HepG2 (cell line): Measurements from ENCODE around the gene METTL26. TPM values are rescaled to one million over a fixed set of nuclear protein-coding genes. Genes with fewer than 3 reads are reported as not detected.
A peak's percentile ranks its signal among the peaks of the same experiment; 100 is the strongest.

Experiments
- BCLAF1 ChIP-seq: fragments of 450-650 bp; IDR thresholded peaks from 2 replicates; pipeline ENCODE4 v1.6.1; 2017; ENCODE audit warnings: mild to moderate bottlenecking
- EED ChIP-seq: sonication (generic); formaldehyde crosslinking; IDR thresholded peaks from 2 replicates; pipeline ENCODE4 v1.5.0; 2020; ENCODE audit warnings: mild to moderate bottlenecking, missing genetic modification reagents
- FOXC1 ChIP-seq: sonication (generic); formaldehyde crosslinking; IDR thresholded peaks from 2 replicates; pipeline ENCODE4 v1.8.0; 2022; ENCODE audit warnings: mild to moderate bottlenecking, missing genetic modification reagents, borderline replicate concordance
- JUNB ChIP-seq: sonication (generic); formaldehyde crosslinking; IDR thresholded peaks from 2 replicates; pipeline ENCODE4 v1.8.0; 2022; ENCODE audit warnings: missing genetic modification reagents, mild to moderate bottlenecking, borderline replicate concordance
- NFIB ChIP-seq: sonication (generic); formaldehyde crosslinking; IDR thresholded peaks from 2 replicates; pipeline ENCODE4 v1.9.0; 2021; ENCODE audit warnings: missing genetic modification reagents, mild to moderate bottlenecking, borderline replicate concordance
- NR2F1 ChIP-seq, 2 experiments: fragments of 450-650 bp in 1 of 2; formaldehyde crosslinking in 1 of 2; IDR thresholded peaks; 2 replicates each; pipeline versions ENCODE4 v1.5.0 to v1.6.1; 2016 to 2020; ENCODE audit warnings: mild to moderate bottlenecking in 1 of 2, missing compliant biosample characterization in 1 of 2, missing genetic modification reagents in 1 of 2, moderate library complexity in 1 of 2
- PCBP1 ChIP-seq: fragments of 200-400 bp; formaldehyde crosslinking; IDR thresholded peaks from 2 replicates; pipeline ENCODE4 v1.6.1; 2017; ENCODE audit warnings: mild to moderate bottlenecking, low read depth, low read length, borderline replicate concordance
- RAD51 ChIP-seq: fragments of 450-650 bp; IDR thresholded peaks from 2 replicates; pipeline ENCODE4 v1.6.1; 2016; ENCODE audit warnings: borderline replicate concordance
- TFE3 ChIP-seq: IDR thresholded peaks from 2 replicates; pipeline ENCODE4 v1.6.1; 2016
- ZFP37 ChIP-seq: sonication (generic); formaldehyde crosslinking; IDR thresholded peaks from 2 replicates; pipeline ENCODE4 v1.4.0; 2020; ENCODE audit warnings: missing genetic modification reagents, borderline replicate concordance
- ZNF20 ChIP-seq: sonication (generic); formaldehyde crosslinking; IDR thresholded peaks from 2 replicates; pipeline ENCODE4 v1.4.0; 2020; ENCODE audit warnings: mild to moderate bottlenecking, moderate library complexity, missing genetic modification reagents
- ZNF326 ChIP-seq: sonication (generic); formaldehyde crosslinking; IDR thresholded peaks from 2 replicates; pipeline ENCODE4 v1.4.0; 2020; ENCODE audit warnings: missing genetic modification reagents, borderline replicate concordance
- ZNF569 ChIP-seq: sonication (generic); formaldehyde crosslinking; IDR thresholded peaks from 2 replicates; pipeline ENCODE4 v1.5.0; 2020; ENCODE audit warnings: mild to moderate bottlenecking, missing genetic modification reagents, moderate library complexity, borderline replicate concordance
- ZNF570 ChIP-seq: sonication (generic); formaldehyde crosslinking; IDR thresholded peaks from 2 replicates; pipeline ENCODE4 v1.4.0; 2020; ENCODE audit warnings: mild to moderate bottlenecking, missing genetic modification reagents, borderline replicate concordance
- ZNF577 ChIP-seq: sonication (generic); formaldehyde crosslinking; IDR thresholded peaks from 2 replicates; pipeline ENCODE4 v1.4.0; 2020; ENCODE audit warnings: mild to moderate bottlenecking, low read depth, missing genetic modification reagents, borderline replicate concordance
- ZNF7 ChIP-seq: IDR thresholded peaks from 2 replicates; pipeline ENCODE4 v1.6.1; 2016; ENCODE audit warnings: missing biosample characterization, missing genetic modification reagents
- ZNF776 ChIP-seq: sonication (generic); formaldehyde crosslinking; IDR thresholded peaks from 2 replicates; pipeline ENCODE4 v1.4.0; 2020; ENCODE audit warnings: mild to moderate bottlenecking, missing genetic modification reagents
- ZSCAN29 ChIP-seq: sonication (generic); formaldehyde crosslinking; conservative IDR thresholded peaks from 2 replicates; pipeline ENCODE4 v1.4.0; 2020; ENCODE audit warnings: mild to moderate bottlenecking, missing genetic modification reagents
- ZSCAN30 ChIP-seq: sonication (generic); formaldehyde crosslinking; IDR thresholded peaks from 2 replicates; pipeline ENCODE4 v1.5.0; 2020; ENCODE audit warnings: mild to moderate bottlenecking, missing genetic modification reagents
- ZZZ3 ChIP-seq: sonication (generic); formaldehyde crosslinking; IDR thresholded peaks from 2 replicates; pipeline ENCODE4 v1.4.0; 2020; ENCODE audit warnings: missing genetic modification reagents, mild to moderate bottlenecking, borderline replicate concordance
- polyA plus RNA-seq, 8 experiments: library from polyadenylated mRNA; depleted of rRNA in 3 of 8; stranded (reverse) in 7 of 8; unstranded in 1 of 8; fragments of >200 nt; fragmentation: Illumina TruSeq in 4 of 8; extraction: Trizol in 4 of 8; gene quantifications; 2 replicates each; pipeline versions ENCODE4 v1.2.1 to v1.2.3, GENCODE V29; 2011 to 2016; ENCODE audit warnings: low read depth in 4 of 8, missing spikeins in 1 of 8, mixed read lengths in 1 of 8; ENCODE audit not compliant: insufficient read depth in 1 of 8
- total RNA-seq, 5 experiments: library from RNA; depleted of rRNA; stranded (reverse); fragments of >200 nt; fragmentation: Illumina TruSeq; extraction: Trizol; gene quantifications; 2 replicates each; pipeline ENCODE4 v1.2.3, GENCODE V29; 2016; ENCODE audit warnings: low read depth in 1 of 5
- TF ChIP-seq, protein P1 (sequence below): IDR thresholded peaks from 2 replicates; pipeline ENCODE4 v1.6.1; 2012; ENCODE audit warnings: inconsistent platforms
- TF ChIP-seq, protein P2 (sequence below): IDR thresholded peaks from 2 replicates; pipeline ENCODE4 v1.6.1; 2012; ENCODE audit warnings: low read depth, low read length, improper control_type of control experiment
- TF ChIP-seq, protein P3 (sequence below): sonication (generic); formaldehyde crosslinking; IDR thresholded peaks from 2 replicates; pipeline ENCODE4 v1.4.0; 2020; ENCODE audit warnings: missing genetic modification reagents

The METTL26 gene
- total and polyA plus RNA-seq, 2 of the 13 experiments (the other 11 are each of a cell fraction or from before 2014, with no cell fraction given): 65.5 to 70.1 TPM

- TF ChIP-seq PCBP1 (no peak), JUNB (no peak), ZNF776 (CRISPR knock-in tag) (peak; percentile 59), TFE3 (CRISPR knock-in tag) (peak; percentile 81), ZNF569 (no peak), ZZZ3 (CRISPR knock-in tag) (no peak), BCLAF1 (no peak), NFIB (CRISPR knock-in tag) (no peak), ZNF7 (CRISPR knock-in tag) (no peak), ZSCAN30 (no peak), ZFP37 (no peak), FOXC1 (CRISPR knock-in tag) (no peak), EED (no peak), ZNF20 (CRISPR knock-in tag) (no peak), NR2F1 (CRISPR knock-in tag; IDR thresholded peaks at IDR 0.05) (no peak), ZSCAN29 (CRISPR knock-in tag) (no peak), RAD51 (no peak), ZNF326 (CRISPR knock-in tag) (no peak), ZNF577 (CRISPR knock-in tag) (no peak), ZNF570 (CRISPR knock-in tag) (no peak)
- TF ChIP-seq, protein P1, sequence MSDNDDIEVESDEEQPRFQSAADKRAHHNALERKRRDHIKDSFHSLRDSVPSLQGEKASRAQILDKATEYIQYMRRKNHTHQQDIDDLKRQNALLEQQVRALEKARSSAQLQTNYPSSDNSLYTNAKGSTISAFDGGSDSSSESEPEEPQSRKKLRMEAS: peak; percentile 42; the same call in 1 of the 2 replicates
- TF ChIP-seq, protein P2, sequence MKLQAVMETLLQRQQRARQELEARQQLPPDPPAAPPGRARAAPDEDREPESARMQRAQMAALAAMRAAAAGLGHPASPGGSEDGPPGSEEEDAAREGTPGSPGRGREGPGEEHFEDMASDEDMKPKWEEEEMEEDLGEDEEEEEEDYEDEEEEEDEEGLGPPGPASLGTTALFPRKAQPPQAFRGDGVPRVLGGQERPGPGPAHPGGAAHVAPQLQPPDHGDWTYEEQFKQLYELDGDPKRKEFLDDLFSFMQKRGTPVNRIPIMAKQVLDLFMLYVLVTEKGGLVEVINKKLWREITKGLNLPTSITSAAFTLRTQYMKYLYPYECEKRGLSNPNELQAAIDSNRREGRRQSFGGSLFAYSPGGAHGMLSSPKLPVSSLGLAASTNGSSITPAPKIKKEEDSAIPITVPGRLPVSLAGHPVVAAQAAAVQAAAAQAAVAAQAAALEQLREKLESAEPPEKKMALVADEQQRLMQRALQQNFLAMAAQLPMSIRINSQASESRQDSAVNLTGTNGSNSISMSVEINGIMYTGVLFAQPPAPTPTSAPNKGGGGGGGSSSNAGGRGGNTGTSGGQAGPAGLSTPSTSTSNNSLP: no peak
- TF ChIP-seq, protein P3, sequence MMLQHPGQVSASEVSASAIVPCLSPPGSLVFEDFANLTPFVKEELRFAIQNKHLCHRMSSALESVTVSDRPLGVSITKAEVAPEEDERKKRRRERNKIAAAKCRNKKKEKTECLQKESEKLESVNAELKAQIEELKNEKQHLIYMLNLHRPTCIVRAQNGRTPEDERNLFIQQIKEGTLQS (CRISPR knock-in tag): no peak
These were observed 43.0 kb upstream of the METTL26 start (continued) for GRCh38 chr16:678858-679813.
